Skin of body (tissue), 2 donors: ENCODE measurements around the gene SPC24. TPM values are rescaled to one million over a fixed set of nuclear protein-coding genes. Genes with fewer than 3 reads are reported as not detected.
"Not testable (repeated sequence)": the region's sequence is repeated elsewhere in the genome, so short reads cannot be mapped to it uniquely, and the experiment has no call there.

Source experiments
- DNase-seq: peaks from one replicate; lab custom pipeline; 2025; lab: John Stamatoyannopoulos, UW
- total RNA-seq: library from RNA; depleted of rRNA; stranded (reverse); fragments of >200 nt; gene quantifications from one replicate; pipeline ENCODE4 v1.2.3, GENCODE V29; 2014

Gene SPC24
- total RNA-seq, 1 donor from 2014 or later: 11.5 TPM

DNA sequence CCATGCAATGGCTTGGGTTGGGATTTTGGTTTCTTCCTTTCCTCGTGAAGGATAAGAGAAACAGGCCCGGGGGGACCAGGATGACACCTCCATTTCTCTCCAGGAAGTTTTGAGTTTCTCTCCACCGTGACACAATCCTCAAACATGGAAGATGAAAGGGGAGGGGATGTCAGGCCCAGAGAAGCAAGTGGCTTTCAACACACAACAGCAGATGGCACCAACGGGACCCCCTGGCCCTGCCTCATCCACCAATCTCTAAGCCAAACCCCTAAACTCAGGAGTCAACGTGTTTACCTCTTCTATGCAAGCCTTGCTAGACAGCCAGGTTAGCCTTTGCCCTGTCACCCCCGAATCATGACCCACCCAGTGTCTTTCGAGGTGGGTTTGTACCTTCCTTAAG lies 24.1 kb downstream of the SPC24 start:
- no peak for DNase-seq

DNA sequence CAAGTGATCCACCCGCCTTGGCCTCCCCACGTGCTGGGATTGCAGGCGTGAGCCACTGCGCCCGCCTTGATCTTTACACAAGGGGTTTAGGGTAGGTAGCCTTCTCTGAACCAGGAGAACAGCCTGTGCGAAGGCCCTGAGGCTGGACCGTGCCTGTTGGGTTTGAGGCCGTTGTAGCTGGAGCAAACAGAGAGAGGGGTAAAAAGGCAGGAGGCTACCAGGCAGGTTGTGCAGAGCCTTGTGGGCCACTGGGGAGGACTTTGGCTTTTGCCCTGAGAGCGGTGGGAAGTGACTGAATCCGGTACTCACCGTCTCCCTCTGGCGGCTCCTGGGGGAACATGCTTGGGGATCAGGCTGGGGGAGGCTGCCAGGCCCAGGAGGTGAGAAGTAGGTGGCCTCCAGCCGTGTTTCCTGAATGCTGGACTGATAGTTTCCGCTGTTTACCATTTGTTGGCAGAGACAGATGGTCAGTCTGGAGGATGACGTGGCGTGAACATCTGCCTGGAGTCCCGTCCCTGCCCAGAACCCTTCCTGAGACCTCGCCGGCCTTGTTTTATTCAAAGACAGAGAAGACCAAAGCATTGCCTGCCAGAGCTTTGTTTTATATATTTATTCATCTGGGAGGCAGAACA lies 24.6 kb downstream of the SPC24 start:
- DNase-seq: no peak

DNA sequence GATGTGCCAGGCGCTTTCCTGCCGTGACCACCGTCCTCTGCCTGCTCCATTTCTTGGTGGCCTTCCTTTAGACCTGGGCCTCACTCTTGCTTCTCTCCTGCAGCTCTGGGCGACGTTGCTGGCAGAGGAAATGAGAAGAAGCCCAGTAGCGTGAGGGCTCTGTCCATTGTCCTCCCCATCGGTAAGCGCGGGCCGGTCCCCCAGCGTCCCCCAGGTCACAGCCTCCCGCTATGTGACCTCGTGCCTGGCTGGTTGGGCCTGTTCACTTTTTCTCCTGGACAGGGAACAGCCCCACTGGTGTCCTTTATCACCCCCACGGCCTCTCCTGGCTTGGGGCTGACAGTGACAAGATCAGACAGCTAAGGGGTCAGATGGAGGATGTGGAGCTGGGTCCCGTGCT lies 27.7 kb downstream of the SPC24 start:
- no peak for DNase-seq

DNA sequence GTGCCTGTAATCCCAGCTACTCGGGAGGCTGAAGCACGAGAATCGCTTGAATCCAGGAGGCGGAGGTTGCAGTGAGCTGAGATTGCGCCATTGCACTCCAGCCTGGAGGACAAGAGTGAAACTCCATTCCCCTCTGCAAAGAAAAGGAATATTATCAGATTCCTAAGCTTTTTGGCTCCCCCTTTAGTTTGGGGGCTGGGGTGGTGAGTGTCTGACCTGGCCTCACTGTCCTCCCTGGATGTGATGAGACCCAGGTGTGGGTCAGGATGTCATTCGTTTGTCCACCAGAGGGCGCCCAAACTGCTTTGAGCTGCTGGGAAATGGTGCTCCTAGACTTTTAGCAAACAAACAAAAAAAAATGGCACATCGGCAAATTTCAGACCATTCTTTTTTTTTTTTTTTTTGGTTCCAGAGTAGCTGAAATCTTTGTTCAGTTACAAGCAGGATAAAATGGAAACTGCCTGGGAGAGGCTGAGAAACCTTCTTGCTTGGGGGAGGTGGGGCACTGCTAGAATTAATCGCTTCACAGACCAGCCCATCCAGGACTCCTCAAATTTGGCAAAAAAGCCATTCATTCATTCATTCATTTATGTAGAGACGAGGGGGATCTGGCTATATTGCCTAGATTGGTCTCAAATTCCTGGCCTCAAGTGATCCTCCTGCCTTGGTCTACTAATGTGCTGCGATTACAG lies 29.4 kb downstream of the SPC24 start:
- peak; percentile 29 for DNase-seq

DNA sequence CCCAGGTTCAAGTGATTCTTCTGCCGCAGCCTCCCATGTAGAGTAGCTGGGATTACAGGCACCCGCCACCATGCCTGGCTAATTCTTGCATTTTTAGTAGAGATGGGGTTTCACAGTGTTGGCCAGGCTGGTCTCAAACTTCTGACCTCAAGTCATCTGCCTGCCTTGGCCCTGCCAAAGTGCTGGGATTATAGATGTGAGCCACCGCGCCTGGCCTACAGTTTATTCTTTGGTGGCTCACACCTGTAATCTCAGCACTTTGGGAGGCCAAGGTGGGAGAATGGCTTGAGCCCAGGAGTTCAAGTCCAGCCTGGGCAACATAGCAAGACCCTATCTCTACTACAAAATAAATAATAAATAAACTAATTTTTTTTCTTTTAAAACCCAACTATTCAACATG lies 31.4 kb downstream of the SPC24 start:
- DNase-seq: not testable (repeated sequence)

DNA sequence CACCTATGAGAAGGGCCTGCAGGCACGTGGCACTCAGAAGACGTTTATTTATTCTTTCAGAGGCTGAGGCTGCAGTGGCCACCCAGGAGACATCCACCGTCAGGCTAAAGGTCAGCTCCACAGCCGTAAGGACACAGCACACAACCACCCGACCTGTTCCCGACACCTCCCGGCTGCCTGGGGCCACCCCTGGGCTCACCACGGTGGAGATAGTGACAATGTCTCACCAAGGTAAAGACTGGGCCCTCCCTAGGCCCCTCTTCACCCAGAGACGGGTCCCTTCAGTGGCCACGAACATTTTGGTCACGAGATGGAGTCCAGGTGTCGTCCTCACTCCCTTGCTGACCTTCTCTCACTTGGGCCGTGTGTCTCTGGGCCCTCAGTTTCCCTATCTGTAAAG lies 32.5 kb downstream of the SPC24 start:
- DNase-seq: no peak

DNA sequence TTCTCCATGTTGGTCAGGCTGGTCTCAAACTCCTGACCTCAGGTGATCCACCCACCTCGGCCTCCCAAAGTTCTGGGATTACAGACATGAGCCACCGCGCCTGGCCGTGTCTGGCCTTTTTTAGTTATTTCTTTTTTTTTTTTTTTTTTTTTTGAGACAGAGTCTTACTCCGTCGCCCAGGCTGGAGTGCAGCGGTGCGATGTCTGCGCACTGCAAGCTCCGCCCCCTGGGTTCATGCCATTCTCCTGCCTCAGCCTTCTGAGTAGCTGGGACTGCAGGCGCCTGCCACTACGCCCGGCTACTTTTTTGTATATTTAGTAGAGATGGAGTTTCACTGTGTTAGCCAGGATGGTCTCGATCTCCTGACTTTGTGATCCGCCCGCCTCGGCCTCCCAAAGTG lies 33.6 kb downstream of the SPC24 start:
- not testable (repeated sequence) for DNase-seq

DNA sequence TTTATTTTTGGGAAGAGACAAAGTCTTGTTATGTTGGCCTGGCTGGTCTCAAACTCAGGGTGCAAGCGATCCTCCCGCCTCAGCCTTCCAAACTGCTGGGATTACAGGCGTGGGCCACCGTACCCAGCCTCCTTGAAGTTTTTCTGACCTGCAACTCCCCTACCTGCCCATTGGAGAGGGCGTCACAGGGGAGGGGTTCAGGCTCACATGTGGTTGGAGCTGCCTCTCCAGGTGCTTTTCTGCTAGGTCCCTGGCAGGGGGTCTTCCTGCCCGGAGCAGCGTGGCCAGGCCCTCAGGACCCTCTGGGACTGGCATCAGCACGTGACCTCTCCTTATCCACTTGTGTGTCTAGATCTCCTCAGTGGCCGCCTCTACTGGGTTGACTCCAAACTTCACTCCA lies 39.1 kb downstream of the SPC24 start:
- DNase-seq: no peak

DNA sequence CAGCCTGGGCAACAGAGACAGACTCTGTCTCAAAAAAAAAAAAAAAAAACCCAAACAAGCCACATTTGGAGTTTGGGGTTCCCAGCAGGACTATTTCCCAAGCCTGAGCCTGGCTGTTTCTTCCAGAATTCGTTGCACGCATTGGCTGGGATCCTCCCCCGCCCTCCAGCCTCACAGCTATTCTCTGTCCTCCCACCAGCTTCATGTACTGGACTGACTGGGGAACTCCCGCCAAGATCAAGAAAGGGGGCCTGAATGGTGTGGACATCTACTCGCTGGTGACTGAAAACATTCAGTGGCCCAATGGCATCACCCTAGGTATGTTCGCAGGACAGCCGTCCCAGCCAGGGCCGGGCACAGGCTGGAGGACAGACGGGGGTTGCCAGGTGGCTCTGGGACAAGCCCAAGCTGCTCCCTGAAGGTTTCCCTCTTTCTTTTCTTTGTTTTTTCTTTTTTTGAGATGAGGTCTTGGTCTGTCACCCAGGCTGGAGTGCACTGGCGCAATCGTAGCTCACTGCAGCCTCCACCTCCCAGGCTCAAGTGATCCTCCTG lies 39.6 kb downstream of the SPC24 start:
- no peak for DNase-seq

DNA sequence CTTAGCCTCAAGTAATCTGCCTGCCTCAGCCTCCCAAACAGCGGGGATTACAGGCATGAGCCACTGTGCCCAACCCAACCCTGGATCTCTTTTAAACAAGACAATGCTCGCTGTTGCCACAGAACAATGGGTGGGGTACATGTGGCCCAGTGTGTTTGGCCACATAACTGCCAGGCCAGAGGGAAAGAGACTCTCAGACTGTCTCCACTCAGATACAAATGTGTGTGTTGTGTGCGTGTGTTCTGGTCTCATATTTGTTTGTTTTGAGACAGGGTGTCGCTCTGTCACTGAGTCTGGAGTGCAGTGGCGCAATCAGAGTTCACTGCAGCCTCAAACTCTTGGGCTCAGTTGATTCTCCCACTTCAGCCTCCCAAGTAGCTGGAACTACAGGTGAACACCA lies 40.5 kb downstream of the SPC24 start:
- DNase-seq: no peak

DNA sequence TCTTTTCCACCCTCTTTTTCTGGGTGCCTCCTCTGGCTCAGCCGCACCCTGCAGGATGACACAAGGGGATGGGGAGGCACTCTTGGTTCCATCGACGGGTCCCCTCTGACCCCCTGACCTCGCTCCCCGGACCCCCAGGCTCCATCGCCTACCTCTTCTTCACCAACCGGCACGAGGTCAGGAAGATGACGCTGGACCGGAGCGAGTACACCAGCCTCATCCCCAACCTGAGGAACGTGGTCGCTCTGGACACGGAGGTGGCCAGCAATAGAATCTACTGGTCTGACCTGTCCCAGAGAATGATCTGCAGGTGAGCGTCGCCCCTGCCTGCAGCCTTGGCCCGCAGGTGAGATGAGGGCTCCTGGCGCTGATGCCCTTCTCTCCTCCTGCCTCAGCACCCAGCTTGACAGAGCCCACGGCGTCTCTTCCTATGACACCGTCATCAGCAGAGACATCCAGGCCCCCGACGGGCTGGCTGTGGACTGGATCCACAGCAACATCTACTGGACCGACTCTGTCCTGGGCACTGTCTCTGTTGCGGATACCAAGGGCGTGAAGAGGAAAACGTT lies 42.4 kb downstream of the SPC24 start:
- DNase-seq: no peak

DNA sequence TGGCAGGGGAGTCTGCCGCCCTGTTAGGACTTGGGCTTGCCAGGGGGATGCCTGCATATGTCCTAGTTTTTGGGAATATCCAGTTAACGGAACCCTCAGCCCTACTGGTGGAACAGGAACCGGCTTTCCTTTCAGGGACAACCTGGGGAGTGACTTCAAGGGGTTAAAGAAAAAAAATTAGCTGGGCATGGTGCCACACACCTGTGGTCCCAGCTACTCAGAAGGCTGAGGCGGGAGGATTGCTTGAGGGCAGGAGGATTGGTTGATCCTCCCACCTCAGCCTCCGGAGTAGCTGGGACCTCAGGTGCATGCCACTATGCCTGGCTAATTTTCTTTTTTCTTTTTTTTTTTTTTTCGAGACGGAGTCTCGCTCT lies 43.8 kb downstream of the SPC24 start:
- DNase-seq: no peak

DNA sequence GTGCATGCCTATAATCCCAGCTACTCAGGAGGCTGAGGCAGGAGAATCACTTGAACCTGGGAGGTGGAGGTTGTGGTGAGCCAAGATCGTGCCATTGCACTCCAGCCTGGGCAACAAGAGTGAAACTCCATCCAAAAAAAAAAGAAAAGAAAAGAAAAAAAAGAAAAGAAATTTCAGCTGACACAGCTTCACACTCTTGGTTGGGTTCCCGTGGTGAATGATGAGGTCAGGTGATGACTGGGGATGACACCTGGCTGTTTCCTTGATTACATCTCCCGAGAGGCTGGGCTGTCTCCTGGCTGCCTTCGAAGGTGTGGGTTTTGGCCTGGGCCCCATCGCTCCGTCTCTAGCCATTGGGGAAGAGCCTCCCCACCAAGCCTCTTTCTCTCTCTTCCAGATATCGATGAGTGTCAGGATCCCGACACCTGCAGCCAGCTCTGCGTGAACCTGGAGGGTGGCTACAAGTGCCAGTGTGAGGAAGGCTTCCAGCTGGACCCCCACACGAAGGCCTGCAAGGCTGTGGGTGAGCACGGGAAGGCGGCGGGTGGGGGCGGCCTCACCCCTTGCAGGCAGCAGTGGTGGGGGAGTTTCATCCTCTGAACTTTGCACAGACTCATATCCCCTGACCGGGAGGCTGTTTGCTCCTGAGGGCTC lies 44.3 kb downstream of the SPC24 start:
- no peak for DNase-seq

DNA sequence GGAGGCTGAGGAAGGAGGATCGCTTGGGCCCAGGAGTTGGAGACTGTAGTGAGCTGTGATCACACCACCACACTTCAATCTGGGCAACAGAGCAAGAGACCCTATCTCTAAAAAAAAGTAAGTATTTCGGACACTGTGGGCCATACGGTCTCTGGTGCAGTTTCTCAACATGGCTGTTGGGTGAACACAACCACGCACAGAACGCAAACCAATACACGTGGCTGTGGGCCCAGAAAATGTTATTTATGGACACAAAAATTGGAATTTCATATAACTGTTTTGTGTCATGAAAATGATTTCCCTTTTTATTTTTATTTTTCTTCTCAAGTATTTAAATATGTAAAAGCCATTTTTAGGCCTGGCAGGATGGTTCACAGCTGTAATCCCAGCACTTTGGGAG lies 46.8 kb downstream of the SPC24 start:
- DNase-seq: no peak

DNA sequence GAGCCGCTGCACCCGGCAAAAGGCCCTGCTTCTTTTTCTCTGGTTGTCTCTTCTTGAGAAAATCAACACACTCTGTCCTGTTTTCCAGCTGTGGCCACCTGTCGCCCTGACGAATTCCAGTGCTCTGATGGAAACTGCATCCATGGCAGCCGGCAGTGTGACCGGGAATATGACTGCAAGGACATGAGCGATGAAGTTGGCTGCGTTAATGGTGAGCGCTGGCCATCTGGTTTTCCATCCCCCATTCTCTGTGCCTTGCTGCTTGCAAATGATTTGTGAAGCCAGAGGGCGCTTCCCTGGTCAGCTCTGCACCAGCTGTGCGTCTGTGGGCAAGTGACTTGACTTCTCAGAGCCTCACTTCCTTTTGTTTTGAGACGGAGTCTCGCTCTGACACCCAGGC lies 49.1 kb downstream of the SPC24 start:
- no peak for DNase-seq

DNA sequence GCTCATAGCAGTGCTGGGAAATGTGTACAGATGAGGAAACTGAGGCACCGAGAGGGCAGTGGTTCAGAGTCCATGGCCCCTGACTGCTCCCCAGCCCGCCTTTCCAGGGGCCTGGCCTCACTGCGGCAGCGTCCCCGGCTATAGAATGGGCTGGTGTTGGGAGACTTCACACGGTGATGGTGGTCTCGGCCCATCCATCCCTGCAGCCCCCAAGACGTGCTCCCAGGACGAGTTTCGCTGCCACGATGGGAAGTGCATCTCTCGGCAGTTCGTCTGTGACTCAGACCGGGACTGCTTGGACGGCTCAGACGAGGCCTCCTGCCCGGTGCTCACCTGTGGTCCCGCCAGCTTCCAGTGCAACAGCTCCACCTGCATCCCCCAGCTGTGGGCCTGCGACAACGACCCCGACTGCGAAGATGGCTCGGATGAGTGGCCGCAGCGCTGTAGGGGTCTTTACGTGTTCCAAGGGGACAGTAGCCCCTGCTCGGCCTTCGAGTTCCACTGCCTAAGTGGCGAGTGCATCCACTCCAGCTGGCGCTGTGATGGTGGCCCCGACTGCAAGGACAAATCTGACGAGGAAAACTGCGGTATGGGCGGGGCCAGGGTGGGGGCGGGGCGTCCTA lies 50.5 kb downstream of the SPC24 start:
- no peak for DNase-seq

DNA sequence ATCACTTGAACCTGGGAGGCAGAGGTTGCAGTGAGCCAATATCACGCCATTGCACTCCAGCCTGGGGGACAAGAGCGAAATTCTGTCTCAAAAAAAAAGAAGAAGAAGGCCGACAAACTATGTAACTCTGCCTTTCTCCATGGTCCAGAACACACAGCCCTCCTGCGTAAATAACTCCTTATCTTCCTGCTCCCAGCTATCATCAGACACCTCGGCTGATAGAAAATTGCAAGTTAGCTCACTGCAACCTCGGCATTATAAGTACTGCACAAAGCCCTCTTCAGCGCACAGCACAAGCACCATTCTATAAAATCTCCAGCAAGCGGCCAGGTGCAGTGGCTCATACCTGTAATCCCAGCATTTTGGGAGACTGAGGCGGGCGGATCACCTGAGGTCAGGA lies 51.9 kb downstream of the SPC24 start:
- not testable (repeated sequence) for DNase-seq

DNA sequence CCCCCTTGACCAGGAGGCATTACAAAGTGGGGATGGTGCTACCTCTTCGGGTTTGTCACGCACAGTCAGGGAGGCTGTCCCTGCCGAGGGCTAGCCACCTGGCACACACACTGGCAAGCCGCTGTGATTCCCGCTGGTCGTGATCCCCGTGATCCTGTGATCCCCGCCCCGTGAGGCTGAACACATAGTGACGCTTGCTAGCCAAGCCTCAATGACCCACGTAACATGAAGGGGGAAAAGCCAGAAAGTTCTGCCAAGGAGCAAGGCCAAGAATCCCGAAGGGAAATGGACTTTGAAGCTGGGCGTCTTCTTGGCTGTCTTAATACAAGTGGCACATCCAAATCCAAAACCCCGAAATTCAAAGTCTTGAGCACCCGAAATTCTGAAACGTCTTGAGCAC lies 52.6 kb downstream of the SPC24 start:
- DNase-seq: no peak

DNA sequence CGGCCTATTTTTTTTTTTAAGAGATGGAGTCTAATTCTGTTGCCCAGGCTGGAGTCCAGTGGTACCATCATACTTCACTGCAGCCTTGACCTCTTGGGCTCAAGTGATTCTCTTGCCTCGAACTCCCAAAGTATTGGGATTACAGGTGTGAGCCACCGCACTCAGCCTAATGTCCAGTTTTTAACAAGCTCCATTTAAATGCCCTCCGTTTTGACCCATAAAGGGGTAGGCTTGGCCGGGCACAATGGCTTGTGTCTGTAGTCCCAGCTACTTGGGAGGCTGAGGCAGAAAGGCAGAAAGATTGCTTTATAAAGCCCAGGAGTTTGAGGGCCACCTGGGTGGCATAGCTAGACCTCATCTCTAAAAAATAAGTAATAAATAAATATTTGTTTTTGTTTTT lies 54.5 kb downstream of the SPC24 start:
- DNase-seq: no peak

DNA sequence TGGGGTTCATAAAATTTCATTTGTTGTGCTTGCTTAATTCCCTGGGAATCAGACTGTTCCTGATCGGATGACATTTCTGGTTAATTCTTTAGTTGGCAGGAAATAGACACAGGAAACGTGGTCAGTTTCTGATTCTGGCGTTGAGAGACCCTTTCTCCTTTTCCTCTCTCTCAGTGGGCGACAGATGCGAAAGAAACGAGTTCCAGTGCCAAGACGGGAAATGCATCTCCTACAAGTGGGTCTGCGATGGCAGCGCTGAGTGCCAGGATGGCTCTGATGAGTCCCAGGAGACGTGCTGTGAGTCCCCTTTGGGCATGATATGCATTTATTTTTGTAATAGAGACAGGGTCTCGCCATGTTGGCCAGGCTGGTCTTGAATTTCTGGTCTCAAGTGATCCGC lies 55.5 kb downstream of the SPC24 start:
- DNase-seq: no peak

DNA sequence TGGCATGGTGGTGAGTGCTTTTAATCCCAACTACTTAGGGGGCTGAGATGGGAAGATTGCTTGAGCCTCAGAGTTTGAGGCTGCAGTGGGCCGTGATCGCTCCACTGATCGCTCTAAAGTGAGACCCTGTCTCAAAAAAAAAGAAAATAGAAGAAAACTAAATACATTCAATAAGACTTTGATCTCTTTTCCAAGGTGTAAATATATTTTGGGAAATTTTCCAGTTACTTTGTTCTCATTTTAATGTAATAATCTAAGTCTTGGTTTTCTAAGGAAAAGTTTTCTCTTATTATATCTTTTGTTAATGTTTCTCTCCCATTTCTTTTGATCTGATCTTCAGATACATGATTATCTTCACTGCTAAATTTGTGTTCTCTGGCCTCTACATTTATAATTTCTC lies 56.7 kb downstream of the SPC24 start:
- no peak for DNase-seq

DNA sequence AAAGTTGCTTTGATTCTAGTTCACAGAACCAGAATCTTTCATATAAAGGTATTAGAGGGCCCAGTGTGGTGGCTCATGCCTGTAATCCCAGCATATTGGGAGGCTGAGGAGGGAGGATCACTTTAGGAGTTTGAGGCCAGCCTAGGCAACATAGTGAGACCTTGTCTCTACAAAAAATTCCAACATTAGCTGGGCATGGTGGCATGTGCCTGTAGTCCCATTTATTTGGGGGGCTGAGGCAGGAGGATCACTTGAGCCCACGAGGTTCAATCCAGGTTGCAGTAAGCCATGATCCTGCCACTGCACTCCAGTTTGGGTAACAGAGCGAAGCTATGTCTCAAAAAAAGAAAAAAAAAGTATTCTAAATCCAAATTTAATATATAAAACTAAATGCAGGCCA lies 57.3 kb downstream of the SPC24 start:
- no peak for DNase-seq
